Activated gamma-delta T cell treated with Interleukin-2 at 50 U/mL for 16 hours (primary cell): Measurements from ENCODE around the gene XYLT2.
A peak's percentile ranks its signal among the peaks of the same experiment; 100 is the strongest.
"Not testable (repeated sequence)": the region's sequence is repeated elsewhere in the genome, so short reads cannot be mapped to it uniquely, and the experiment has no call there.

ENCODE experiments used
- DNase-seq: peaks from one replicate; pipeline ENCODE4 v3.0.0-alpha.2; 2020

The XYLT2 gene

GRCh38 chr17:50322271-50322670, 23.7 kb upstream of the XYLT2 start:
- no peak for DNase-seq

GRCh38 chr17:50323060-50323459, 22.9 kb upstream of the XYLT2 start:
- no peak for DNase-seq

GRCh38 chr17:50325906-50326305, 20.0 kb upstream of the XYLT2 start:
- no peak for DNase-seq

- DNase-seq: no peak
These were observed 19.0 kb upstream of the XYLT2 start for GRCh38 chr17:50326831-50327364.

GRCh38 chr17:50328363-50329325, 17.3 kb upstream of the XYLT2 start:
- no peak for DNase-seq

- DNase-seq: no peak
These were observed 16.2 kb upstream of the XYLT2 start for GRCh38 chr17:50329716-50330115.

GRCh38 chr17:50330151-50330775, 15.7 kb upstream of the XYLT2 start:
- no peak for DNase-seq

GRCh38 chr17:50331085-50331791, 14.7 kb upstream of the XYLT2 start:
- no peak for DNase-seq

GRCh38 chr17:50332196-50332595, 13.7 kb upstream of the XYLT2 start:
- DNase-seq: no peak

- DNase-seq: not testable (repeated sequence)
These were observed 12.5 kb upstream of the XYLT2 start for GRCh38 chr17:50333291-50334057.

- DNase-seq: no peak
These were observed 8.0 kb upstream of the XYLT2 start for GRCh38 chr17:50337956-50338355.

- DNase-seq: no peak
These were observed 7.3 kb upstream of the XYLT2 start for GRCh38 chr17:50338645-50339044.

- no peak for DNase-seq
These were observed 6.5 kb upstream of the XYLT2 start for GRCh38 chr17:50339381-50339780.

- DNase-seq: no peak
These were observed 1.1 kb upstream of the XYLT2 start for GRCh38 chr17:50344731-50345365.

- DNase-seq: peak; percentile 49
These were observed 589 bp downstream of the XYLT2 start for GRCh38 chr17:50346313-50347116.

- DNase-seq: no peak
These were observed 1.4 kb downstream of the XYLT2 start for GRCh38 chr17:50347117-50347893.

- DNase-seq: no peak
These were observed 2.0 kb downstream of the XYLT2 start for GRCh38 chr17:50347894-50348291.

- DNase-seq: no peak
These were observed 2.8 kb downstream of the XYLT2 start for GRCh38 chr17:50348522-50349242.

- DNase-seq: no peak
These were observed 3.3 kb downstream of the XYLT2 start for GRCh38 chr17:50349243-50349600.

- no peak for DNase-seq
These were observed 4.8 kb downstream of the XYLT2 start for GRCh38 chr17:50350733-50351132.
